Activated CD4-positive, alpha-beta T cell treated with anti-CD3 and anti-CD28 coated beads, Interleukin-2, amount 50 U/mL, for 24 hours (primary cell): Measurements from ENCODE around the gene RAP2A.

Experiments used
- DNase-seq, 2 donors: peaks; one replicate each; pipeline ENCODE4 v3.0.0-alpha.2; 2020; ENCODE audit warnings: low read depth in 1 of 2, low spot score in 1 of 2

The RAP2A gene

DNA sequence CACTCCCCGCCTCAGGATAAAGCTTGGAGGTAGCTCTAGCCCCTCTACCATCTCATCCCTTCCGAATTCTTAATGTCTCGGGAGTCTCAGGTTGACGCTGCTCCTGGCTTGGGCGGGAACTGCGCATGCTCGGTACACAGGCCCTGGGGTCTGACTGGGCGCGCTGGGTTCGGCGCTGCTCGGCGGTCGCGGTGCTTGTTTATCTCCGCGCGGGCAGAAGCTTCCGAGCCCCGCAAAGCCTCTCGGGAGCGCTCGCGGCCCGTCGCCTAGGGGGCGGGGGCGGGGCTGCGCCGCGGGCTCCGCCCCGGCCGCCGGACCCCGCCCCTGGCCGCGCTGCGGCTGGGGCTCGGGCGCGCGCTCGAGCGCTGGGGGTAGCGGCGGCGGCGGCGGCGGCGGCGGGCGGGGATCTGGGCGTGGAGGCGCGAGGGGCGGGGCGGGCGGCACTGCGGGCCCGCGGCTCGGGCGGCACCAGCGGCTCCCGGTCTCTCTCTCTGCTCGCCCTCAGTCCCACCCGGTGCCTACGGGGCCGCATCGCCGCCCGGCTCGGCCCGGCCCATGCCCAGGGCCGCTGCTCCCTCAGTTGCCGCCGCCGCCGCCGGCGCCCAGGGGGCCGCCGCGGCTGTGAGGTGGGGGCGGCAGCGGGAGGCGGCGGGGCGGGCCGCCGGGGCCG lies at the start of gene RAP2A:
Gene RAP2A, plus strand, starts transcription at position 443 of the 670 bp plus-strand sequence. CDS start 302 bp downstream, outside the sequence.
- peak; percentile 72 to 89 for DNase-seq

DNA sequence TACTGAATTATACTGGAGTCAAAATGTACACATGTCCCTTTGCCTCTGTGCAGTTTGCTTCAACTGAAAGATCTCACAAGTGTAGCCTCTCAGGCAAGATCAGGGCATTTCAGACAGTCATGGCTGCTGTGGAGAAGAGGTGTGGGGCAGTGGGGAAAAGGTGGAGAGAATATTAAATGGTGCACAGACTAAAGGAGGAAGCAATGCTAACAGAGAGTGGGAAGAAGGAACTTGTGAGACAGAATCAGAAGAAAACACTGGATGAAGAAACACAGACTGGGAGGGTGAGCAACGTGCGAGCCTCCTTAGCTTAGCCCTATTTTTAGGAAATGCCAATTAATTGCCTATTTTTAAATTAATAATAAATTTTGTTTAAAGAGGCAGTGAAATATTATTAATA lies 49.6 kb upstream of the RAP2A start:
- no peak for DNase-seq

DNA sequence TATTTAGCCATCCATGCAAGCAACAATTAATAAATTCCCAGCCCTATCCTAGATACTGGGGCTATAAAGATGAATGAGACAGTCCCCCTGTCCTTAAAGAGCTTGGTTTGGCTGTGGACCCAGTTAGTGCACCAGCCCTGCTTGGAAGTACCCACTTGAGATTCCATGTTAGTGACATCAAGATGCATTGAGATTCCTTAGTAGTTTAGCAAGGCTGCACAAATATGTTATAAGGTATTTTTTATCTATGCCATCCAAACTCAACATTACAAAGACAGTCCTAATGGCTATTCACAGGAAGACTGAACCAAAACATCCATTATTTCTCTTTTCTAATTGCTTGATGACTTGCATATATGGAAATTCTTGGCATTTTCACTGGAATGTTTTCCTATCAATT lies 48.8 kb upstream of the RAP2A start:
- DNase-seq, result no peak

DNA sequence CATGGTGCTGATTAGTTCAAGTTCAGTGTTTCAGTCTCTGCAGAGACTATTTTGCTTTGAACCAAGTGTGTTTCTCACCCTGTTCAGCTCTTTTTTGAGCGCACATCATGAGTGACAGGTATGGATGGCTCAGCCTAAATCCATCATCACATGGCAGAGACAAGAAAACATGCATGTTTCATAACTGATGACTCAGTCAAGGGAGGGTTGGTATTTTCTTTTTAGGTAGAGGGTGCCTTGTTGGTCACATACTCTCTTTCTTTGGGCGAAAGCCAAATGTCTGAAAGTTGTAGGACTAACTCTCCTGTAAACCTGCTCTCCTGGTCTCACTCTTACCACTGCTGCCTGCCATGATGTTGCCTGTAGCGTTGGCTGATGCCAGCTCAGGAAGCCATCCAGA lies 48.1 kb upstream of the RAP2A start:
- no peak for DNase-seq

DNA sequence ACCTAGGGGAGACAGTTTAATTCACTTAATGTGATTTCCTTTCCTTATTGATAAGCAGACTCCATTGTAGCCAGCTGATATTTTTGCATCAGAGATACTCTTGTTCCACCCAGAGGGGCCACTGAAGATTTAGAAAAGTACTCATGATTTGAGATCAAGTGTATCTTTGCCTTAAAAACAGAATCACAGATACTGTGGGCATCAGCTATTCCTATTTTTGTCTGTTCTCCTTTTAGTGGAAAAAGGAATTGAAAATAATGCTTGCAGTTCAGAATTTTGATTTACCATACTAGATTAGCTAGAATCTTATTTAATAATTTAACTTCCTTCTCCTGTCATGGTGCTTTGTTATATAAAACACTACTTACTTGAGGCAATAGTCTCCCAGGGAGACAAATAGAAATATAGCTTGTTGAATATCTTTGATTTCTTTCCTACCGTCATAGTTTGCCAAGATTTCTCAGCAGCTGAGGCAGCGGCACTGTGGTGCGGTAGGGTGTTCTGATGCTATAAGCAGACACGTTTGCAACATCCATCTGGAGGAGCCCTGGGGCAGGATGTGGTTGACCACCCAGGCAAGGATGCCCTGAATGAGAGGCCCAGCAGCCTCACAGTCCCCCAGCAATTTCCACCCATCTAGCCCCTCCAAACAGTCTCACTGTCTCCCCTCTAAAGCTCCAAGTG lies 47.0 kb upstream of the RAP2A start:
- no peak for DNase-seq

DNA sequence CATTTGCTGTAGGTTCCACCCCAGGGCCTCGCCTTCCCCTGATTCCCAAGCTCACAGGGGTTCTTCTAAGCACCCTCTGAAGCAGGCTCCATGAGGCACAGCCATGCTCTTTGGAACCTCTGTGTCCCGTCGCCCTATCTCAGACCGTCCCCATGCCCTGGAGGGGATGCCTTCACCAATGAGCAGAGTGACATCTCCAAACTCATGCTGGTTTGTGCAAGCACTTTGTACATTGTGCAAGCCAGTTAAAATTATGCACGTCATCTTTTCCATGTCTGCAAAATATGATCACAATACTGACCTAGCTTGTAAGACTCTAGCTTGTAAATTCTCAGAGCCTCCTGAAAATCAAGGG lies 46.5 kb upstream of the RAP2A start:
- DNase-seq, result no peak

DNA sequence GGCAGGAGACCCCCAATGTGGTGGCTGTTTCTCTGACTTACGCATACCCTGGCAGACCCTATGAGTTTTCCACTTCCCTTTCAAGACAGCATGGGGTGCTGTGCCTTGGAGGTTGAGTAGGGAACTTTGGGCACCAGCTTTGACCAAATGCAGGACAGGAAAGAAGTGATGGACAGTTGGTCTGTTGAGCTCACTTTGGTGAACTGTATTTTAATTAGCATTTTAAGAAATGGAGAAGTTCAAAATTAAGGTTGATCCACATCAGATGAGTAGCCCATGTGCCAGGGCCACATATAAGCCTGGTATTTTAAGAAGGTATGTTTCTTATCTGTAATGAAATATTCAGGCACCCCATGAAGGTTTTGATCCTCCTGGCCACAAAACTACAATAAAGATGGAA lies 46.1 kb upstream of the RAP2A start:
- DNase-seq, result no peak

DNA sequence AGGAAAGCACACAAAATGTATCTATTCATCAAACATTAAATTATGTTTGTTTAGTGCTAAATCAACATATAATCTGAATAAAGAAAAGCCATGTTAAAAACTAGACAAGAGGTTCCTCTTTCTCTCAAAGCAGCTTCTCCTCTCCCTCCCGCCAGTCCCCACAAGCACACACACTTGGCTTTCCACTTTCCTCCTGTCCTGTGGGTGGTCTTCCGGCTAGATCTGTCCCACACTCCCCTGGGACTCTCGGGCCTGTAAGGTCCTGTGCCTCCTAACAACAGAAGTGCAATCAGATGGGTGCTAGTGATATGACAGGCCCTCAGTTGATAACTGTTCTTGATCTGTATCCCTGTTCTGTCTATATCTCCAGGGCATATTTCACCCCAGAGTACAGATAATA lies 45.6 kb upstream of the RAP2A start:
- DNase-seq, result no peak

DNA sequence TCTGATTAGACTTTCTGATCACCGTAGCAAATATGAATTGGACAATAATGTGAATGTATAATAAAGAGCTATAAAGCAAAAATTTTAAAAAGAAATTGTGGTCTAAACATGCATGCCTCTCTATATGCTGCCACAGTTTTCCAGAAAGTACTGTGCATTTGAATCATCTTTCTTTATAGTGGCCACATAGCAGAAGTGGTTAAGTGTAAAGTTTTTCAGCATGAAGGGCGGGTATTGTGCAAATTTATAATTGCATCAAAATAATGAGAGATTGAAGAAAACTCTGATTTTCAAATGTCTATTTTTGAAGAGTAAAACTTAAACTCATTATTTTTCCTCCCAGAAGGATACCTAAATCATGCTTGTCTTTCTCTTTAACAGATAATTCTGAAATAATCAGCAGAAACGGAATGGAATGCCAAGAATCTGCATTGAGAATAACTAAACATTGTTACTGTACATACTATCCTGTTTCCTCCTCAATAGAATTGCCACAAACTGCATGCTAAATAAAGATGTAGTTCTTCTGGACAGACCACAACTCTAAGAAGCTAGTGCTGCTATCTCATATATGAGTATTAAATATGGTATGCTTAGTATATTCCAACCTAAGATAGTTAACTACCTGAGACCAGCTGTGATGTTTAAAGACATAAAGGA lies 42.9 kb upstream of the RAP2A start:
- no peak for DNase-seq

DNA sequence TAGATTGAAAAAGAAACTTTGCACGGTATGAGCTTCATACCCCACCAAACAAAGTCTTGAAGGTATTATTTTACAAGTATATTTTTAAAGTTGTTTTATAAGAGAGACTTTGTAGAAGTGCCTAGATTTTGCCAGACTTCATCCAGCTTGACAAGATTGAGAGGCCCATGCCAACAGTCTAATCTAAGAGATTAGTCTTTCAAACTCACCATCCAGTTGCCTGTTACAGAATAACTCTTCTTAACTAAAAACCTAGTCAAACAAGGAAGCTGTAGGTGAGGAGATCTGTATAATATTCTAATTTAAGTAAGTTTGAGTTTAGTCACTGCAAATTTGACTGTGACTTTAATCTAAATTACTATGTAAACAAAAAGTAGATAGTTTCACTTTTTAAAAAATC lies 41.9 kb upstream of the RAP2A start:
- no peak for DNase-seq

DNA sequence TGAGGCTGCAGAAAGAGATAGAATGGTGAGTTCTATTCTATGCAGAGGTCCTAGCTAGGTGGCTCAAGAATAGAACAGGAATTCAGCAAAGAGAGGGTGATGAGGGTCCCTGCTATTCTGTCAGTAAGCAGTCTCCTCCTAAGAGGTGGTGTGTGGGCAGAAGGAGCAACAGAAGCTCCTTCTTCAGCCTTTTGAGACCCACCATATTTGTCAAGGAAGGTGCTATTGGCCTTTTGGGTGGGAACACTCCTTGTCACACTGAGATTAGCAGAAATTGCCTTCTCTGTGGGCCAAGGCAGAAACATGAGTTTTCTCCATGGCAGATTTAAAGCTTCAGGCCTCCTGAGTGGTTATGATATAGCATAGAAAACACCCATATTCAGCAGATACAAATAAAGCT lies 39.4 kb upstream of the RAP2A start:
- DNase-seq, result no peak

DNA sequence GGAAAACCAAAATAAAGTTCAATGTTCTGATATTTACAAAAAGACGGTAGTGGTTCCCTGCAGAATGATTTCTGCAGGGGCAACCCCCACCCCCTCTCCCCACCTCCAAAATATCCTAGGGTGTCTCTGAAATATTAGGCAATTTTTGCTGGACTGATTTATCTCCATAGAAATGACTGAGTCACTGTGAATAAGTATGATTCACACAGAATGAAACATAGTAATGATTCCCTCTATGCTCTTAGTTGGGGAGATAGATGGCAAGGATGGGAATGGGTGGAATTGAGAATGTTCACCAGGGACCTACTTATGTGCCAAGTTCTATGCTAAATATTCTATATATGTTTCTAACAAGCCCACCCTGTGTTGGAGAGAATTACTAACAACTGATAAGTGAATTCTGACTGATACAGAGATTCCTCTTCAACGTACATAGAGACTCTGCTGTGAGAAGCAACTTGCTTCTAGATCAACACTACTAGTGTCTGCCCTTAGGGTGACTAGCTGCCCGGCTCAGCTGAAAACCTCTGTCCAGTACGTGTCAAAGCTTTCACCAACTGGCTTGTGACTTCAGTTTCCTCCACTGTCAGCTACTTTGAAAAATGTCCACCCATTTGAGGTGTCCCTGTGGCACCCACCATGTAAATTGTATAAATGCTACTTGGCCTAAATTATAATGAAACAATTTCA lies 38.4 kb upstream of the RAP2A start:
- DNase-seq, result no peak

DNA sequence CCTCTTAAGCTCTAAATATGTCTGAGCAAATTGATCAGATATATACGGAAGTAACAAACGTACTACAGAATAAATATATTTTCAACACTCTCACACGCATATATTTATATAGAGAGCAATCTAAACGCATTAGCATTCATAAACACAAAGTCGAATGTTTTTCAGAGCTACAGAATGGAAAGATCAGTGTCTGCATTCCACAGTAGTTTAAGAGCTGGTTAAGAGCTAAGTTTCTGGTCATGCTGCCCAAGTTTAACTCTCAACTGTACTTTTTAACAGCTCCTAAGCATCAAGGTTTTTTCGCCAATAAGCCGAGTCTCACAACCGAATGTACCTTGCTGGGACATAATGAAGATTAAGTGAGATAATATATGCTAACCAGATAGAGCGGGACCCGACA lies 36.7 kb upstream of the RAP2A start:
- DNase-seq, result no peak

DNA sequence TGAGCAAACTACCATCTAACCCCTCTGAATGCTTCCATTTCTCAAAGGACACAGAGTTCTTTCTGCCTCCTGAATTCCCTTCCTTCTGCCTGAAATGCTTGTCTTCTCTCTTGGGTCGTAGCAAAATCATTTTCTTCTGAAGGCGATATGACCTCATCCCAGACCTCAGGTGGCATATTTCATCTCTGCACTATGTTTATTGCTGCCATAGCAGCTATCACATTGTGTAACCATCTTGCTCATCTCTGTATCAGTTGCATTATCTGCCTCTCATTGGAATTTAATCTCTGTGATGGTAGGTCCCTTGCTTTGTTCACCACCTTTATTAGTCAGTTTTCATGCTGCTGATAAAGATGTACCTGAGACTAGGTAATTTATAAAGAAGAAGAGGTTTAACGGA lies 32.5 kb upstream of the RAP2A start:
- DNase-seq, result no peak

DNA sequence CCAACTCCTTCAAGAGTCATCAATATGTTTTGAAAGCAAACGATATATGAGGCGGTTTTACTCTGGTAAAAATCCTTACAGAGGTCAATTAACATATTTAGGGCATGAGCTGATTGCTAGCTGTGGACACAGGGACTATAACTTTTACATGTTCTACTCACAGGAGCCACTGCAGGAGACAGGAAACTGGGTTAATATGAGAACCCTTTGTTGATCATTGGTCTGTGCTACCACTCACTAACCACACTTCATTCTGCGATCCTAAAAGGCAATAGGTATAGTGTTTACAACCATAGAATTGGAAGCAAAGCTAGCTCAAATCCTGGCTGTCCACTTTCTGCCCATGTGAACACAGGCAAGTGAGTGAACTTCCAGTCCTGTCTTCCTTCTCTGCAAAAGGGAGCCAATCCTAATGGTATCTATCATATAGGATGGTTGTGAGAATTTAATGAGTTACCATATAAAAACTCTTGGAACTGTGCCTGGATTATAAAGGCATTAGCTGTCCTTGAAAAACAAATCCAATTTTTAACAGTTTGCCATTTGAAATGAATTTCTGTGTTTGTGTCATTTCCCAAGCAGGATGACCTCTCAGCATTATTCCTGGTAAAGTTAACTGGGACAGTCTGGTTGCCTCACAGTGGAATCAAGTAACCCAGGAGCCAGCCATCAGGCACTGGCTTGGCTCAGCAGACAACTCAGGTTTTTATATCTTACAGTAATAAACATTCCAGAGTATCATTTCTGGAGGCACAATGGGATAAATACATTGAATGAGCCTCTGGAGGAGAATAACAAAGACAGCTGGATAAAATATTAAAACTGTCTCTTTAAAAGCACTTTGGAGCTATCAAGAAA lies 29.8 kb upstream of the RAP2A start:
- DNase-seq, result no peak

DNA sequence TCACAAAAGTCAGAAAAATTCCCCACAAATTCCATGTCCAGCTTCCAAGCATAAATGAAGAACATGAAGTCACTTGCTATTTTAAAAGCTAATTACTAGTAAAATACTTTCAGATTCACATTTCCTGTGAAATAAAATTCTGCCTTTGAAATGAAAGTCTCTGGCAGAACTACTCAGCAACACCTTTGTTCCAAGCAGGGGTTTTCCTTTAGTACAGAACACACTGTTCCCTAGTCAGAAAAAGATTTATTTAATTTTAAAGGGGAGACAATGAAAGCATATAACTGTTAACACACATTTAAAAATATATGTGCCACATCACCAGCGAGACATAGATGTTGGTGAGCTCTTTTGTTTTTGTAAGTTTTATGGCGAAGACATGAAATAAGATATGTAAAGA lies 26.4 kb upstream of the RAP2A start:
- DNase-seq, result no peak

DNA sequence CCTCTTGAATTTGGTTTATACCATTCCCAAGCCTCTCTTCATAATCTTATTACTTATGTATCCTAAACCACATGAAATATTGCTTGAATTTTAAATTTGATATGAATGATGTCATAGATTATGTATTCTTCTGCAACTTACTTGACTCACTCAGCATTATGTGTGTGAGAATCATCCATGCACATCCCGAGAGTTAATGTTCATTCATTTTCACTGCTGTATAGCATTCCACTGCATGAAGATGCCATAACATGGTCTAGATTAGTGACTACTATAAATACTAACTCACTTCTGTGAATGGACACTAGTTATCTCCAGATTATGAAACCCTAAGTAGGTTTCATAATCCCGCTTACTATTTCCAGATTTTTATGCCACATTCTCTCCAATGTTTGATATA lies 25.0 kb upstream of the RAP2A start:
- no peak for DNase-seq

DNA sequence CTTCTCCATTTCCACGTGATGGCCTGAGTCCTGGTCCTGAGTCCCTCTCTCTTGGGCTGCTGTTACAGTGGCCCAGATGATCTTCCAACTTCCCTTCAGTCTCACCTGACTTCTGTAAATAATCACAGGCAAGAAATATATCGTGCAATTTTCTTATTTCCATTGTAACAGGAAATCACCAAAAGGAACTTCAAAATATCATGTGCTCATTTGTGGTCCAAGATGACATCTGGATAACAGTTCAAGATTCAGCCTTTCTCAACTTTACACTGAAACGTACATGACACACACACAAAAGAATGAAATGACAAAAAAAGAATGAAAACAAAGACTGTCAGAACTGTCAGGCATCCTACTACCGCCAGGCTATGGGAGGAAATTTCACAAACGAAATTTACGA lies 22.0 kb upstream of the RAP2A start:
- DNase-seq, result no peak

DNA sequence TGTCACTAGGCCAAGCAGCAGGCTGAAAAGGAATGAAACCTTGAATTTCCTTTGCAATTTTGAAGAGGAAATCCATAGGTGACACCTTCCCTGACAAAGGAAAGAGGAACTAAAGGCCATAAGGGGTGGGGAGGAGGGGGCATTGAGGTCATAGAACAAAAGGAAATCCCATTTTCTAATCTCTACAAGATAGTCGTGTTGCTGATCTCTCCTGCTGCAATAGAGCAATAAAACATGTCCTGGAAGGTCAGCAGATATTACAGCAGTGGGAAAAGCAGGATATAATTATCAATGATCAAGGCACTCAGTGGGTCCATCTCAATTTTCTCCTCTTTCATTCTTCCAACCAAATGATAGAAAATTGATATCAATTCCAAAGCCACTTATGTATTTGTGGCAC lies 20.3 kb upstream of the RAP2A start:
- DNase-seq, result no peak

DNA sequence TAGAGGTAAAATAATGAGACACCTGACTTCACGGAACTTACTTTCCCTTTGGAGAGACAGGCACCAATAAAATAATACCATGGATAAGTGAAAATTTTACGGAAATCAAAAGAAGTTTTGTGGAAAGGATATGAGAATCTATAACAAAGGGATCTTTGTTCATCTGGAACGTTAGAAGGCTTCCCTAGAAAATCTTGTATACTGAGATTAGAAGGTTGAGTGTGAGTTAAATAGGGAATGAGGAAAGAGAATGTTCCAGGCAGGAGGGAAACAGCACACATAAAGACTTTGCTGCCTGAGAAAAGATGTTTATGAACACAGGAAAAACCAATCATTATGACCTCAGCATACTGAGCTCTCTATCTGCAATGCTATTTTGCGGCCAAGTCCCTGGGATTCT lies 19.6 kb upstream of the RAP2A start:
- DNase-seq, result no peak

DNA sequence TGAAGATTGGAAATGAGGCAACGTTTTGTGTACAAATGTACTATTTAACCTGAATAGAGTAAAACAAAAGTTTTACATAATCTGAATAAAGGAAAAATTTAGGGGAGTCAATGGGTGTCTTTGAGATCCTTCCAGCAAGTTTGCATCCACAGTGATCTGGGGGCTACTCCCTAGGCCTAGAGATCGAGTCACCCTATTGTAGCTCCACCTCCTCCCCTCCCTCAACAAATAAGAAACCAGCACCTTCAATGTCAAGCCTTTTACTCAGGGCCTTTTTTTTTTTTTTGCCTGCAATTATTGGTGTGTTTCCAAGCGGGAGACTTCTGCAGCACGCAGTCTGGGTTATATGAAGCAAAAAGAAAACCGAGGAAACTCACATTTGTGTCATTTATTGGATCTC lies 16.3 kb upstream of the RAP2A start:
- DNase-seq, result no peak
